ENCODE measurements around the gene SLCO2B1. TPM values are rescaled to one million over a fixed set of nuclear protein-coding genes. Genes with fewer than 3 reads are reported as not detected.

The SLCO2B1 gene
- total RNA-seq, 1 experiment from 2014 or later: 0.57 TPM

DNA sequence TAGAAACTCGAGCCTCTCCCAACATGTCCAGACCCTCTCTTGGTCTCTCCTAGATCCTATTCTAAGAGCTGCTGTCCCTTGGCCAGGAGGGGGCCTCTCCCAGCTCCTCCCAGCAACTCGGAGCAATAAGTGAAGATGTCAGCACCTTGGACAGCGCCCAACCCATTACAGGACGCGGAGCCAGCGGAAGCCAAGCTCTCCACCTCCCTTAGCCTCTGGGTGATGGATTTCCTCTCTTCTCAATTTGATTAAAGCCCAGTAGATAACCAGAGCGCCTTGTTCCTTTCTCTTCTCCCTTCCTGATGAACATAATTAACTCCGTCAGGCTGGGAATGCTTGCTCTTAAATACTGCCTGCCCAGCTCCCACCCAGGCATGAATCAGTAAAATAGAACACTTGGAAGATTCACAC is 63.5 kb downstream of the SLCO2B1 start (continued):
- TF ChIP-seq, protein P1, sequence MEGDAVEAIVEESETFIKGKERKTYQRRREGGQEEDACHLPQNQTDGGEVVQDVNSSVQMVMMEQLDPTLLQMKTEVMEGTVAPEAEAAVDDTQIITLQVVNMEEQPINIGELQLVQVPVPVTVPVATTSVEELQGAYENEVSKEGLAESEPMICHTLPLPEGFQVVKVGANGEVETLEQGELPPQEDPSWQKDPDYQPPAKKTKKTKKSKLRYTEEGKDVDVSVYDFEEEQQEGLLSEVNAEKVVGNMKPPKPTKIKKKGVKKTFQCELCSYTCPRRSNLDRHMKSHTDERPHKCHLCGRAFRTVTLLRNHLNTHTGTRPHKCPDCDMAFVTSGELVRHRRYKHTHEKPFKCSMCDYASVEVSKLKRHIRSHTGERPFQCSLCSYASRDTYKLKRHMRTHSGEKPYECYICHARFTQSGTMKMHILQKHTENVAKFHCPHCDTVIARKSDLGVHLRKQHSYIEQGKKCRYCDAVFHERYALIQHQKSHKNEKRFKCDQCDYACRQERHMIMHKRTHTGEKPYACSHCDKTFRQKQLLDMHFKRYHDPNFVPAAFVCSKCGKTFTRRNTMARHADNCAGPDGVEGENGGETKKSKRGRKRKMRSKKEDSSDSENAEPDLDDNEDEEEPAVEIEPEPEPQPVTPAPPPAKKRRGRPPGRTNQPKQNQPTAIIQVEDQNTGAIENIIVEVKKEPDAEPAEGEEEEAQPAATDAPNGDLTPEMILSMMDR (IDR thresholded peaks at IDR 0.05): no peak
- no peak for TF ChIP-seq ZNF396 (CRISPR knock-in tag; IDR thresholded peaks at IDR 0.05; ENCODE audit: borderline replicate concordance)
- peak; percentile 89 for TF ChIP-seq FOXP4 (CRISPR knock-in tag; IDR thresholded peaks at IDR 0.05)
- peak; percentile 97; the same call in 1 of the 2 replicates for TF ChIP-seq SMAD3 (CRISPR knock-in tag; IDR thresholded peaks at IDR 0.05; ENCODE audit: borderline replicate concordance)
- TF ChIP-seq ZNF416 (CRISPR knock-in tag; IDR thresholded peaks at IDR 0.05): no peak
- no peak; the same call in 1 of the 2 replicates for TF ChIP-seq ATF2 (CRISPR knock-in tag; IDR thresholded peaks at IDR 0.05; ENCODE audit: borderline replicate concordance, low read depth)
- no peak for TF ChIP-seq ZNF317 (CRISPR knock-in tag; IDR thresholded peaks at IDR 0.05; ENCODE audit: borderline replicate concordance, low read depth)
- no peak for TF ChIP-seq ATF1 (CRISPR knock-in tag; IDR thresholded peaks at IDR 0.05)
- no peak for TF ChIP-seq ZNF263 (CRISPR knock-in tag; IDR thresholded peaks at IDR 0.05; ENCODE audit: low read depth)
- TF ChIP-seq, protein P2, sequence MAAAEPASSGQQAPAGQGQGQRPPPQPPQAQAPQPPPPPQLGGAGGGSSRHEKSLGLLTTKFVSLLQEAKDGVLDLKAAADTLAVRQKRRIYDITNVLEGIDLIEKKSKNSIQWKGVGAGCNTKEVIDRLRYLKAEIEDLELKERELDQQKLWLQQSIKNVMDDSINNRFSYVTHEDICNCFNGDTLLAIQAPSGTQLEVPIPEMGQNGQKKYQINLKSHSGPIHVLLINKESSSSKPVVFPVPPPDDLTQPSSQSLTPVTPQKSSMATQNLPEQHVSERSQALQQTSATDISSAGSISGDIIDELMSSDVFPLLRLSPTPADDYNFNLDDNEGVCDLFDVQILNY (CRISPR knock-in tag; IDR thresholded peaks at IDR 0.05): 0 out of 2 replicates have a peak, but pooled peaks have one; percentile 51
- no peak for TF ChIP-seq E2F4 (CRISPR knock-in tag; IDR thresholded peaks at IDR 0.05; ENCODE audit: borderline replicate concordance, low read depth)
- 0 out of 2 replicates have a peak, but pooled peaks have one; percentile 72 for TF ChIP-seq CREB1 (CRISPR knock-in tag; IDR thresholded peaks at IDR 0.05)
- TF ChIP-seq OVOL2 (CRISPR knock-in tag; IDR thresholded peaks at IDR 0.05; ENCODE audit: borderline replicate concordance): no peak
- no peak; the same call in none of the 2 replicates for TF ChIP-seq MAX (CRISPR knock-in tag; IDR thresholded peaks at IDR 0.05)
- TF ChIP-seq, protein P3, sequence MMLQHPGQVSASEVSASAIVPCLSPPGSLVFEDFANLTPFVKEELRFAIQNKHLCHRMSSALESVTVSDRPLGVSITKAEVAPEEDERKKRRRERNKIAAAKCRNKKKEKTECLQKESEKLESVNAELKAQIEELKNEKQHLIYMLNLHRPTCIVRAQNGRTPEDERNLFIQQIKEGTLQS (CRISPR knock-in tag; conservative IDR thresholded peaks at IDR 0.05): no peak

GRCh38 chr11:75214843-75215242 is 63.9 kb downstream of the SLCO2B1 start:
- no peak overlapping the region for H3K27ac Mint-ChIP-seq
- H3K36me3 Mint-ChIP-seq: no peaks in the 10 kb centered on the region
- TF ChIP-seq TEAD1 (CRISPR knock-in tag; IDR thresholded peaks at IDR 0.05): no peak
- TF ChIP-seq ZNF423 (CRISPR knock-in tag; IDR thresholded peaks at IDR 0.05): no peak
- TF ChIP-seq, protein P4, sequence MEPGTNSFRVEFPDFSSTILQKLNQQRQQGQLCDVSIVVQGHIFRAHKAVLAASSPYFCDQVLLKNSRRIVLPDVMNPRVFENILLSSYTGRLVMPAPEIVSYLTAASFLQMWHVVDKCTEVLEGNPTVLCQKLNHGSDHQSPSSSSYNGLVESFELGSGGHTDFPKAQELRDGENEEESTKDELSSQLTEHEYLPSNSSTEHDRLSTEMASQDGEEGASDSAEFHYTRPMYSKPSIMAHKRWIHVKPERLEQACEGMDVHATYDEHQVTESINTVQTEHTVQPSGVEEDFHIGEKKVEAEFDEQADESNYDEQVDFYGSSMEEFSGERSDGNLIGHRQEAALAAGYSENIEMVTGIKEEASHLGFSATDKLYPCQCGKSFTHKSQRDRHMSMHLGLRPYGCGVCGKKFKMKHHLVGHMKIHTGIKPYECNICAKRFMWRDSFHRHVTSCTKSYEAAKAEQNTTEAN (CRISPR knock-in tag; IDR thresholded peaks at IDR 0.05): 0 out of 2 replicates have a peak, but pooled peaks have one; percentile 3
- TF ChIP-seq IRF2 (CRISPR knock-in tag; IDR thresholded peaks at IDR 0.05; ENCODE audit: borderline replicate concordance, low read depth): no peak
- TF ChIP-seq TCF7 (CRISPR knock-in tag; IDR thresholded peaks at IDR 0.05; ENCODE audit: low read depth): no peak
- ChIA-PET POLR2A (interaction anchor here (1.0 kb wide), 1 partner anchor 10 kb away, joined by 4 read pairs; no protein-coding TSS in a partner anchor), CTCF (interaction anchor here (0.7 to 3.8 kb wide), 25 partner anchors 9 to 514 kb away, joined by 3 to 91 read pairs (median 4); partner anchors contain the start of genes SERPINH1 and TPBGL)
- no peak overlapping the region for H3K4me3 Mint-ChIP-seq
- no peak for DNase-seq (ENCODE audit: low spot score)
- H3K9me3 Mint-ChIP-seq: no peaks in the 10 kb centered on the region
- no peaks in the 10 kb centered on the region for H3K4me1 Mint-ChIP-seq
- H3K27me3 Mint-ChIP-seq (ENCODE audit: low read depth): peaks cover 53% of the 10 kb centered on the region
- ATAC-seq: no peak
